ENCODE data around the gene HES1.

HES1 gene

GRCh38 chr3:194139814-194140391 is 4.0 kb downstream of the HES1 start:
- Mint-ChIP-seq H3K27me3 (ENCODE audit: low read depth) (peaks cover 7% of the 10 kb centered on the region), H3K4me3 (peak overlapping the region; percentile 76 to 94 (median 76)), H3K27ac (peak overlapping the region; percentile 87 to 95 (median 92)), H3K36me3 (ENCODE audit: low read depth) (peaks cover 17% of the 10 kb centered on the region), H3K4me1 (peaks cover 38% of the 10 kb centered on the region), H3K9me3 (no peaks in the 10 kb centered on the region)
- TF ChIP-seq CTCF (IDR thresholded peaks at IDR 0.05; ENCODE audit: unreplicated experiment in 3 of 3): no peak

- peaks cover 11% of the 10 kb centered on the region for H3K27me3 Mint-ChIP-seq (ENCODE audit: low read depth)
- peaks cover 17% of the 10 kb centered on the region for H3K36me3 Mint-ChIP-seq (ENCODE audit: low read depth)
- TF ChIP-seq CTCF (IDR thresholded peaks at IDR 0.05; ENCODE audit: unreplicated experiment in 3 of 3): no peak
- peak overlapping the region; percentile 87 to 95 (median 92) for H3K27ac Mint-ChIP-seq
- no peaks in the 10 kb centered on the region for H3K9me3 Mint-ChIP-seq
- H3K4me3 Mint-ChIP-seq: peak overlapping the region; percentile 76 to 94 (median 76)
- peaks cover 41% of the 10 kb centered on the region for H3K4me1 Mint-ChIP-seq
These were observed 4.8 kb downstream of the HES1 start for GRCh38 chr3:194140520-194141414.

GRCh38 chr3:194141415-194142155 is 5.6 kb downstream of the HES1 start:
- H3K36me3 Mint-ChIP-seq (ENCODE audit: low read depth): peaks cover 12% of the 10 kb centered on the region
- no peaks in the 10 kb centered on the region for H3K9me3 Mint-ChIP-seq
- no peak for TF ChIP-seq CTCF (IDR thresholded peaks at IDR 0.05; ENCODE audit: unreplicated experiment in 3 of 3)
- peak overlapping the region; percentile 41 to 64 (median 54) for H3K4me3 Mint-ChIP-seq
- H3K27ac Mint-ChIP-seq: peak overlapping the region; percentile 92 to 95 (median 94)
- peaks cover 13% of the 10 kb centered on the region for H3K27me3 Mint-ChIP-seq (ENCODE audit: low read depth)
- peaks cover 41% of the 10 kb centered on the region for H3K4me1 Mint-ChIP-seq

DNA sequence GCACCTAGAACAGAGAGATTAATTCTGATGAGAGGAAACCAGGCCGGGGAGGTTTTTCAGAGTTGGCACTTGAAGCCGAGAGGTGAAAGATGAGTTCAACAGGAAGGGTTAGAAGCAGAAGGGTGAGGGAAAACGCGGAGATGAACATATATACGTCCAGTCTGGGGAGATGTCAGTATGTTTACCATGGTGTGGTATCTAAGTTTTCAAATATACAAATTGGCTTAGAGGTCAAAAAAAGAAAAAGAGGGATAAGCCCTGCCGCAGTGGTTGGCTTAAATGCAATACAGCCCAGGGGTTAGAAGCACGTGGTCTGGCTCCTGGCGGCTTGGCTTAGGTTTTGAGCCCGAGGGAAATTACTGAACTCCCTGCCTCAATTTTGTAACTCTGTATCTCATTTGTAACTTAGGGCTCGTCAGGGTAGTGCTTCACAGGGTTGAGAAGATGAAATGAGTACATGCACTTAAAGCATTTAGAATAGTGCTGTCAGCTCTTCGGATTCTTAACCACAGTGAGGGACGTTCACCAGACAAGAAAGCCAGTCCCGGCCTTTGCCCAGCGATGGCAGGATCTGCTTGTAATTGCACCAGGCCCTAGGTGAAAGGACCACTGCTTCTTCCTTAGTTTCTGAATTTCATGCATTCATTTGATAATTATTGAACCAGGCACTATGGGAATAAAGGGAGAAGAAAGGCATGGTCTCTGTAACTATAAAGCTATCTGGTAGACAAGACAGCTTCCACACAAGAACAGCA is 6.4 kb downstream of the HES1 start:
- H3K36me3 Mint-ChIP-seq (ENCODE audit: low read depth): peaks cover 12% of the 10 kb centered on the region
- peak overlapping the region; percentile 92 to 95 (median 94) for H3K27ac Mint-ChIP-seq
- no peaks in the 10 kb centered on the region for H3K9me3 Mint-ChIP-seq
- H3K4me3 Mint-ChIP-seq: peak overlapping the region; percentile 41 to 64 (median 54)
- peaks cover 41% of the 10 kb centered on the region for H3K4me1 Mint-ChIP-seq
- TF ChIP-seq CTCF (IDR thresholded peaks at IDR 0.05; ENCODE audit: unreplicated experiment in 3 of 3): no peak
- H3K27me3 Mint-ChIP-seq (ENCODE audit: low read depth): peaks cover 18% of the 10 kb centered on the region

DNA sequence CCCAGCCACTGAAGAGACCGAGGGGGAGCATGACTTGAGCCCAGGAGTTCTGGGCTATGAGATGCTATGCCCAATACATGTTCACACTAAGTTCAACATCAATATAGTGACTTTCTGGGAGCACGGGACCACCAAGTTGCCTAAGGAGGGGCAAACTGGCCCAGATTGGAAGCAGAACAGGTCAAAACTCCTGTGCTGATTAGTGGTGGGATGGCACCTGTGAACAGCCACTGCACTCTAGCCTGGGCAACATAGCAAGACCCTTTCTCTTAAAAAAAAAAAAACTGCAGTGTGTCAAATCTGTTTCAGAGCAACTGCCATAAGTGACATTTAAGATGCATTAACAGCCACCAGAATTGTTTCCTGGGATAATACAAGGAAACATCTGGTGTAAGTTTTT is 9.8 kb downstream of the HES1 start:
- no peak overlapping the region for H3K4me3 Mint-ChIP-seq
- H3K9me3 Mint-ChIP-seq: no peaks in the 10 kb centered on the region
- H3K27me3 Mint-ChIP-seq (ENCODE audit: low read depth): peaks cover 29% of the 10 kb centered on the region
- no peak overlapping the region for H3K27ac Mint-ChIP-seq
- no peak for TF ChIP-seq CTCF (IDR thresholded peaks at IDR 0.05; ENCODE audit: unreplicated experiment in 3 of 3)
- H3K4me1 Mint-ChIP-seq: peaks cover 39% of the 10 kb centered on the region
- H3K36me3 Mint-ChIP-seq (ENCODE audit: low read depth): no peaks in the 10 kb centered on the region

Measured in nephron (organoid).